HL-60 (cell line): ENCODE results near the gene KRT10.

Source experiments
- DNase-seq, 2 experiments: peaks; one replicate each; pipeline ENCODE4 v3.0.0-alpha.2; 2010 to 2020; ENCODE audit warnings: low read depth in 1 of 2, low spot score in 1 of 2
- H3K27ac ChIP-seq: fragments of 250-450 bp; sonication (Bioruptor Pico); replicated peaks from 2 replicates; pipeline ENCODE4 v1.5.1; 2020; ENCODE audit warnings: mild to moderate bottlenecking, moderate library complexity
- H3K27me3 ChIP-seq: fragments of 250-450 bp; sonication (Bioruptor Pico); 2 replicates; pipeline ENCODE4 v1.5.1; 2021; ENCODE audit warnings: mild to moderate bottlenecking, moderate library complexity; ENCODE audit not compliant: insufficient read depth, poor library complexity, severe bottlenecking
- H3K4me3 ChIP-seq: replicated peaks from 2 replicates; pipeline ENCODE4 v1.5.1; 2011; ENCODE audit warnings: mild to moderate bottlenecking, control low read depth, low read length; ENCODE audit not compliant: insufficient read depth
- GABPA ChIP-seq: IDR thresholded peaks from 2 replicates; pipeline ENCODE4 v1.6.1; 2012; ENCODE audit warnings: low read depth
- POLR2AphosphoS5 ChIP-seq: IDR thresholded peaks from 2 replicates; pipeline ENCODE4 v1.6.1; 2012; ENCODE audit warnings: low read depth
- SPI1 ChIP-seq: IDR thresholded peaks from 2 replicates; pipeline ENCODE4 v1.6.1; 2012; ENCODE audit warnings: low read depth, mild to moderate bottlenecking, borderline replicate concordance
- TF ChIP-seq, protein P1 (sequence below): IDR thresholded peaks from 2 replicates; pipeline ENCODE4 v1.6.1; 2012; ENCODE audit warnings: low read depth; ENCODE audit not compliant: insufficient replicate concordance
- TF ChIP-seq, protein P2 (sequence below): IDR thresholded peaks from one replicate; pipeline ENCODE4 v1.5.1; 2011; ENCODE audit warnings: low read length, control low read depth, inconsistent platforms; ENCODE audit not compliant: insufficient read depth

The KRT10 gene

DNA sequence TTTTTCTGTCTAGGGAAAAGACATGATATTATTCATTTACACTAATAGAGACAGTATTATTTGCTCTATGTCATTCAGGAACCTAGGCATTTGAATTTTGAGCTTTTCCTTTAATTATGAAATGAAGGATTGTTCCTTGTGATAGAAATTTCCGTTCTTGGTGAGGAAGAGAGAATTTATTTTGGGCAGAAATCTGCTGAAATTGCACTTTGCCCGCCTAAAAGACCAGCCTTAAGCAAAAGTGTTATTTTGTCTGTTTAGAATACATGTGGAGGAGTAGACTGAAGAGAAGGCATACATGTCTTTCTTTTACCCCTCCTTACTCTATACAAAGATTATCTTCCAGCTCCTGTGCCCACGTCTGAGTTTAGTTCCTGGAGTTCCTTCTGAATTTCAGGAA, 16.8 kb upstream of the KRT10 start:
- Histone ChIP-seq H3K27me3 (no peaks in the 10 kb centered on the region), H3K4me3 (no peak overlapping the region), H3K27ac (no peak overlapping the region)
- TF ChIP-seq POLR2AphosphoS5 (no peak), SPI1 (no peak), GABPA (no peak)
- TF ChIP-seq, protein P1, sequence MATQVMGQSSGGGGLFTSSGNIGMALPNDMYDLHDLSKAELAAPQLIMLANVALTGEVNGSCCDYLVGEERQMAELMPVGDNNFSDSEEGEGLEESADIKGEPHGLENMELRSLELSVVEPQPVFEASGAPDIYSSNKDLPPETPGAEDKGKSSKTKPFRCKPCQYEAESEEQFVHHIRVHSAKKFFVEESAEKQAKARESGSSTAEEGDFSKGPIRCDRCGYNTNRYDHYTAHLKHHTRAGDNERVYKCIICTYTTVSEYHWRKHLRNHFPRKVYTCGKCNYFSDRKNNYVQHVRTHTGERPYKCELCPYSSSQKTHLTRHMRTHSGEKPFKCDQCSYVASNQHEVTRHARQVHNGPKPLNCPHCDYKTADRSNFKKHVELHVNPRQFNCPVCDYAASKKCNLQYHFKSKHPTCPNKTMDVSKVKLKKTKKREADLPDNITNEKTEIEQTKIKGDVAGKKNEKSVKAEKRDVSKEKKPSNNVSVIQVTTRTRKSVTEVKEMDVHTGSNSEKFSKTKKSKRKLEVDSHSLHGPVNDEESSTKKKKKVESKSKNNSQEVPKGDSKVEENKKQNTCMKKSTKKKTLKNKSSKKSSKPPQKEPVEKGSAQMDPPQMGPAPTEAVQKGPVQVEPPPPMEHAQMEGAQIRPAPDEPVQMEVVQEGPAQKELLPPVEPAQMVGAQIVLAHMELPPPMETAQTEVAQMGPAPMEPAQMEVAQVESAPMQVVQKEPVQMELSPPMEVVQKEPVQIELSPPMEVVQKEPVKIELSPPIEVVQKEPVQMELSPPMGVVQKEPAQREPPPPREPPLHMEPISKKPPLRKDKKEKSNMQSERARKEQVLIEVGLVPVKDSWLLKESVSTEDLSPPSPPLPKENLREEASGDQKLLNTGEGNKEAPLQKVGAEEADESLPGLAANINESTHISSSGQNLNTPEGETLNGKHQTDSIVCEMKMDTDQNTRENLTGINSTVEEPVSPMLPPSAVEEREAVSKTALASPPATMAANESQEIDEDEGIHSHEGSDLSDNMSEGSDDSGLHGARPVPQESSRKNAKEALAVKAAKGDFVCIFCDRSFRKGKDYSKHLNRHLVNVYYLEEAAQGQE, result no peak
- TF ChIP-seq, protein P2, sequence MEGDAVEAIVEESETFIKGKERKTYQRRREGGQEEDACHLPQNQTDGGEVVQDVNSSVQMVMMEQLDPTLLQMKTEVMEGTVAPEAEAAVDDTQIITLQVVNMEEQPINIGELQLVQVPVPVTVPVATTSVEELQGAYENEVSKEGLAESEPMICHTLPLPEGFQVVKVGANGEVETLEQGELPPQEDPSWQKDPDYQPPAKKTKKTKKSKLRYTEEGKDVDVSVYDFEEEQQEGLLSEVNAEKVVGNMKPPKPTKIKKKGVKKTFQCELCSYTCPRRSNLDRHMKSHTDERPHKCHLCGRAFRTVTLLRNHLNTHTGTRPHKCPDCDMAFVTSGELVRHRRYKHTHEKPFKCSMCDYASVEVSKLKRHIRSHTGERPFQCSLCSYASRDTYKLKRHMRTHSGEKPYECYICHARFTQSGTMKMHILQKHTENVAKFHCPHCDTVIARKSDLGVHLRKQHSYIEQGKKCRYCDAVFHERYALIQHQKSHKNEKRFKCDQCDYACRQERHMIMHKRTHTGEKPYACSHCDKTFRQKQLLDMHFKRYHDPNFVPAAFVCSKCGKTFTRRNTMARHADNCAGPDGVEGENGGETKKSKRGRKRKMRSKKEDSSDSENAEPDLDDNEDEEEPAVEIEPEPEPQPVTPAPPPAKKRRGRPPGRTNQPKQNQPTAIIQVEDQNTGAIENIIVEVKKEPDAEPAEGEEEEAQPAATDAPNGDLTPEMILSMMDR, result no peak
- no peak for DNase-seq

DNA sequence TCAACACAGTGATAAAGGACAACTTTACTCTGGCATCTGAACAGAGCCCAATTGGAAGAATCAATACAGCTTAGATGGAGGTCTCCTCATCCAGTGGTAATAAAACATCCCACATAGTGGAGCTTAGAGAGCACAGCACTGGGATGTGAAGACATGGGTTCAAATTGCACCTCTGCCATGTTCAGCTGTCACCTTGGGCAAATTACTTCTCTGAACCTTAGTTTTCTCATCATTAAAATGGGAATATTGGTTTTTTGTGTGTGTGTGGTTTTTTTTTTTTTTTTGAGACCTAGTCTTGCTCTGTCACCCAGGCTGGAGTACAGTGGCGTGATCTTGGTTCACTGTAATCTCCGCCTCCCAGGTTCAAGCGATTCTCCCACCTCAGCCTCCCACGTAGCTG, 13.6 kb upstream of the KRT10 start:
- no peak overlapping the region for H3K27ac ChIP-seq
- no peak overlapping the region for H3K4me3 ChIP-seq
- no peak for DNase-seq
- no peaks in the 10 kb centered on the region for H3K27me3 ChIP-seq
- TF ChIP-seq, protein P1, result no peak
- no peak for TF ChIP-seq POLR2AphosphoS5
- TF ChIP-seq GABPA, result no peak
- no peak for TF ChIP-seq SPI1
- TF ChIP-seq, protein P2, result no peak

DNA sequence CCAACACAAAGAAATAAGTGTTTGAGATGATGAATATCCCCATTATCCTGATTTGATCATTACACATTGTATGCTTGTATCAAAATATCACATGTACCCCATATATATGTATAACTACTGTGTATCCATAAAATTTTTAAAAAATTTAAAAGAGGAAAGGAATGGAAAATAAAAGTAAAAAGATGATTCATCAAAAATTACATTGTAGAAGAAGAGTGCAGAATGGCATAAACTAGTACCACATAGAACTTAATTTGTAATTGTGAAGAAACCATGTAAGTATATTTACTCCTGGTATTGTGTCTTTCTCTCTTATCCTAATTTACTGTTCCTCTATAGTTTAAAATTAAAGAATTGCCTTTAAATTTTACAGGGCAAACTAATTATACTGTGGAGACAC, 11.5 kb upstream of the KRT10 start:
- no peak for TF ChIP-seq POLR2AphosphoS5
- no peak for TF ChIP-seq SPI1
- TF ChIP-seq GABPA, result no peak
- TF ChIP-seq, protein P2, result no peak
- TF ChIP-seq, protein P1, result no peak
- DNase-seq, result no peak

More for the DNA sequence above, 11.5 kb upstream of the KRT10 start:
- no peaks in the 10 kb centered on the region for H3K27me3 ChIP-seq
- no peak overlapping the region for H3K27ac ChIP-seq
- H3K4me3 ChIP-seq, result no peak overlapping the region
